Fibroblast of villous mesenchyme (primary cell): ENCODE measurements around the gene ATP6V0C. TPM values are rescaled to one million over a fixed set of nuclear protein-coding genes. Genes with fewer than 3 reads are reported as not detected.
A peak's percentile ranks its signal among the peaks of the same experiment; 100 is the strongest.

Experiments
- DNase-seq: peaks from one replicate; pipeline ENCODE4 v3.0.0-alpha.2; 2010; ENCODE audit warnings: low read depth
- H3K4me3 ChIP-seq: 2 replicates; pipeline ENCODE4 v1.5.1; 2011; ENCODE audit warnings: low read depth, mild to moderate bottlenecking, low read length
- total RNA-seq: library from RNA; depleted of rRNA; stranded (reverse); fragments of >200 nt; gene quantifications from 2 replicates; pipeline ENCODE4 v1.2.3, GENCODE V29; 2012
- TF ChIP-seq, protein P1 (sequence below): IDR thresholded peaks from 2 replicates; pipeline ENCODE4 v1.5.1; 2012; ENCODE audit warnings: low read depth, mild to moderate bottlenecking, low read length; ENCODE audit not compliant: insufficient read depth

ATP6V0C gene
- total RNA-seq, 1 donor: 23.3 TPM

DNA sequence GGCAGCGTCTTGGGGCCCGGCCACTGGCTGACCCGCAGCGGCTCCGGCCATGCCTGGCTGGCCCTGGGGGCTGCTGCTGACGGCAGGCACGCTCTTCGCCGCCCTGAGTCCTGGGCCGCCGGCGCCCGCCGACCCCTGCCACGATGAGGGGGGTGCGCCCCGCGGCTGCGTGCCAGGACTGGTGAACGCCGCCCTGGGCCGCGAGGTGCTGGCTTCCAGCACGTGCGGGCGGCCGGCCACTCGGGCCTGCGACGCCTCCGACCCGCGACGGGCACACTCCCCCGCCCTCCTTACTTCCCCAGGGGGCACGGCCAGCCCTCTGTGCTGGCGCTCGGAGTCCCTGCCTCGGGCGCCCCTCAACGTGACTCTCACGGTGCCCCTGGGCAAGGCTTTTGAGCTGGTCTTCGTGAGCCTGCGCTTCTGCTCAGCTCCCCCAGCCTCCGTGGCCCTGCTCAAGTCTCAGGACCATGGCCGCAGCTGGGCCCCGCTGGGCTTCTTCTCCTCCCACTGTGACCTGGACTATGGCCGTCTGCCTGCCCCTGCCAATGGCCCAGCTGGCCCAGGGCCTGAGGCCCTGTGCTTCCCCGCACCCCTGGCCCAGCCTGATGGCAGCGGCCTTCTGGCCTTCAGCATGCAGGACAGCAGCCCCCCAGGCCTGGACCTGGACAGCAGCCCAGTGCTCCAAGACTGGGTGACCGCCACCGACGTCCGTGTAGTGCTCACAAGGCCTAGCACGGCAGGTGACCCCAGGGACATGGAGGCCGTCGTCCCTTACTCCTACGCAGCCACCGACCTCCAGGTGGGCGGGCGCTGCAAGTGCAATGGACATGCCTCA is 41.9 kb upstream of the ATP6V0C start:
- DNase-seq: no peak
- H3K4me3 ChIP-seq: peak overlapping the region; percentile 35
- TF ChIP-seq, protein P1, sequence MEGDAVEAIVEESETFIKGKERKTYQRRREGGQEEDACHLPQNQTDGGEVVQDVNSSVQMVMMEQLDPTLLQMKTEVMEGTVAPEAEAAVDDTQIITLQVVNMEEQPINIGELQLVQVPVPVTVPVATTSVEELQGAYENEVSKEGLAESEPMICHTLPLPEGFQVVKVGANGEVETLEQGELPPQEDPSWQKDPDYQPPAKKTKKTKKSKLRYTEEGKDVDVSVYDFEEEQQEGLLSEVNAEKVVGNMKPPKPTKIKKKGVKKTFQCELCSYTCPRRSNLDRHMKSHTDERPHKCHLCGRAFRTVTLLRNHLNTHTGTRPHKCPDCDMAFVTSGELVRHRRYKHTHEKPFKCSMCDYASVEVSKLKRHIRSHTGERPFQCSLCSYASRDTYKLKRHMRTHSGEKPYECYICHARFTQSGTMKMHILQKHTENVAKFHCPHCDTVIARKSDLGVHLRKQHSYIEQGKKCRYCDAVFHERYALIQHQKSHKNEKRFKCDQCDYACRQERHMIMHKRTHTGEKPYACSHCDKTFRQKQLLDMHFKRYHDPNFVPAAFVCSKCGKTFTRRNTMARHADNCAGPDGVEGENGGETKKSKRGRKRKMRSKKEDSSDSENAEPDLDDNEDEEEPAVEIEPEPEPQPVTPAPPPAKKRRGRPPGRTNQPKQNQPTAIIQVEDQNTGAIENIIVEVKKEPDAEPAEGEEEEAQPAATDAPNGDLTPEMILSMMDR: no peak

DNA sequence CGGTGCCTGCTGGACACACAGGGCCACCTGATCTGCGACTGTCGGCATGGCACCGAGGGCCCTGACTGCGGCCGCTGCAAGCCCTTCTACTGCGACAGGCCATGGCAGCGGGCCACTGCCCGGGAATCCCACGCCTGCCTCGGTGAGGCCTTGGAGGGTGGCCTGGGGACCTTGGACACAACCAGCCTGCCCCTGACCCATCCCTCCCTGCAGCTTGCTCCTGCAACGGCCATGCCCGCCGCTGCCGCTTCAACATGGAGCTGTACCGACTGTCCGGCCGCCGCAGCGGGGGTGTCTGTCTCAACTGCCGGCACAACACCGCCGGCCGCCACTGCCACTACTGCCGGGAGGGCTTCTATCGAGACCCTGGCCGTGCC is 41.3 kb upstream of the ATP6V0C start:
- TF ChIP-seq, protein P1: no peak

GRCh38 chr16:2472885-2473445 is 40.8 kb upstream of the ATP6V0C start:
- TF ChIP-seq, protein P1: no peak
- no peak for DNase-seq
- no peak overlapping the region for H3K4me3 ChIP-seq

More for the DNA sequence above, 41.3 kb upstream of the ATP6V0C start:
- no peak overlapping the region for H3K4me3 ChIP-seq
- DNase-seq: no peak

DNA sequence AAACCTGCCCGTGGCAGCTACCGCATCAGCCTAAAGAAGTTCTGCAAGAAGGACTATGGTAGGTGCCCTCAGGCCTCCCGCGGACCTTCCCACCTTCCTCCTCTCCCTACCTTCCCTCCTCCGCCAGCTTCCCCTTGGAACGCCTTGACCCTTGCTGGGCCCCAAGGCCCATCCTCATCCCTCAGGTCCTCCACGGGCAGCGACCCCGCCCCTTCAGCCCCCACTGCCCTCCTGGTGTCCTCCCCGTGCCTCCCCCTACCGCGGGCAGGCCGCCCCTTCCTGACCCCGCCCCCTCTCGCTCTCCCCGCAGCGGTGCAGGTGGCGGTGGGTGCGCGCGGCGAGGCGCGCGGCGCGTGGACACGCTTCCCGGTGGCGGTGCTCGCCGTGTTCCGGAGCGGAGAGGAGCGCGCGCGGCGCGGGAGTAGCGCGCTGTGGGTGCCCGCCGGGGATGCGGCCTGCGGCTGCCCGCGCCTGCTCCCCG is 40.3 kb upstream of the ATP6V0C start:
- TF ChIP-seq, protein P1: no peak
- peak overlapping the region; percentile 35 for H3K4me3 ChIP-seq
- DNase-seq: no peak

GRCh38 chr16:2473999-2474876 is 39.5 kb upstream of the ATP6V0C start:
- TF ChIP-seq, protein P1: peak; percentile 16
- peak overlapping the region; percentile 71 for H3K4me3 ChIP-seq
- peak; percentile 44 for DNase-seq

- H3K4me3 ChIP-seq: peak within 1 kb of the TSS; percentile 71
- DNase-seq: peak; percentile 83
- TF ChIP-seq, protein P1: no peak
Observed at GRCh38 chr16:2474877-2475412, 38.8 kb upstream of the ATP6V0C start, which contains the start of gene TBC1D24. TSS of gene TBC1D24 (plus strand) at chr16:2475127. CDS start at chr16:2496149, 21,022 bp downstream.
